ENCODE measurements around the gene ARHGEF11. TPM values are rescaled to one million over a fixed set of nuclear protein-coding genes. Genes with fewer than 3 reads are reported as not detected.

ARHGEF11 gene
- total and polyA plus RNA-seq, 9 of the 15 experiments (the other 6 are each of a cell fraction or from before 2014, with no cell fraction given), result 0.14 to 15.5 (median 9.0) TPM

- TF ChIP-seq DLX4 (CRISPR knock-in tag; IDR thresholded peaks at IDR 0.05) (no peak), TCF15 (CRISPR knock-in tag; IDR thresholded peaks at IDR 0.05) (no peak), ZNF589 (CRISPR knock-in tag; IDR thresholded peaks at IDR 0.05; ENCODE audit: low read depth) (no peak), KAT2B (IDR thresholded peaks at IDR 0.05; ENCODE audit: low read depth, low read length) (no peak), NR2C1 (IDR thresholded peaks at IDR 0.05) (no peak), NR2C1 (tag; IDR thresholded peaks at IDR 0.05) (no peak), ETV5 (CRISPR knock-in tag; IDR thresholded peaks at IDR 0.05; ENCODE audit: low read depth) (no peak), KLF1 (tag; IDR thresholded peaks at IDR 0.05) (peak; percentile 28; the same call in 1 of the 2 replicates), ZNF431 (CRISPR knock-in tag; IDR thresholded peaks at IDR 0.05) (no peak), ZNF324 (CRISPR knock-in tag; IDR thresholded peaks at IDR 0.05) (no peak), GTF2F1 (IDR thresholded peaks at IDR 0.05; ENCODE audit: low read depth, low read length) (peak; percentile 10; the same call in 1 of the 2 replicates), TGIF2 (CRISPR knock-in tag; IDR thresholded peaks at IDR 0.05) (no peak), ZNF449 (CRISPR knock-in tag; IDR thresholded peaks at IDR 0.05) (no peak), ATF4 (CRISPR knock-in tag; IDR thresholded peaks at IDR 0.05) (no peak), DEAF1 (CRISPR knock-in tag; IDR thresholded peaks at IDR 0.05) (no peak), ZBTB49 (CRISPR knock-in tag; IDR thresholded peaks at IDR 0.05; ENCODE audit: borderline replicate concordance) (no peak), TFAP4 (CRISPR knock-in tag; IDR thresholded peaks at IDR 0.05; ENCODE audit: borderline replicate concordance) (no peak), CBFB (CRISPR knock-in tag; IDR thresholded peaks at IDR 0.05) (no peak), CBFA2T2 (conservative IDR thresholded peaks at IDR 0.05) (no peak)
Measured at GRCh38 chr1:157045250-157046218, at the start of gene ARHGEF11 (continued).

Measured in K562 (cell line).